ENCODE measurements around the gene AUTS2. TPM values are rescaled to one million over a fixed set of nuclear protein-coding genes. Genes with fewer than 3 reads are reported as not detected.

Gene AUTS2
- polyA plus RNA-seq, 3 donors = 0.08 to 0.35 TPM; not detected in 1

GRCh38 chr7:70182521-70182920 lies 584.2 kb downstream of the AUTS2 start:
- Histone ChIP-seq H3K27me3 (ENCODE audit: control insufficient read depth in 2 of 2, insufficient read depth in 2 of 2, low read length in 2 of 2) (peaks cover 27 to 29% of the 10 kb centered on the region in 2 donors), H4K20me1 (ENCODE audit: insufficient read depth, low read length) (no peaks in the 10 kb centered on the region), H3K4me1 (ENCODE audit: control insufficient read depth in 1 of 2, insufficient read depth in 2 of 2, low read length in 2 of 2) (peaks cover 16 to 17% of the 10 kb centered on the region in 2 donors), H3K9ac (ENCODE audit: insufficient read depth, low read length, poor library complexity, severe bottlenecking) (no peak overlapping the region), H3K4me2 (replicated peaks; ENCODE audit: extremely low read depth, low read length, poor library complexity, severe bottlenecking) (no peak overlapping the region), H2AFZ (ENCODE audit: insufficient read depth, low read depth, low read length, poor library complexity, severe bottlenecking) (no peak overlapping the region), H3K27ac (ENCODE audit: low read depth in 1 of 2, low read length in 2 of 2) (no peak overlapping the region), H3K4me3 (replicated peaks in 1 of 3; ENCODE audit: low read depth in 2 of 3, low read length in 3 of 3) (no peak overlapping the region), H3K36me3 (replicated peaks in 1 of 2; ENCODE audit: control insufficient read depth in 1 of 2, insufficient read depth in 2 of 2, low read length in 2 of 2) (no peaks in the 10 kb centered on the region), H3K79me2 (ENCODE audit: insufficient read depth, low read length) (no peaks in the 10 kb centered on the region), H3K9me3 (replicated peaks in 1 of 2; ENCODE audit: control insufficient read depth in 1 of 2, insufficient read depth in 1 of 2, low read length in 2 of 2) (no peaks in the 10 kb centered on the region)
- WGBS (ENCODE audit: insufficient coverage) = no CpG with 5 or more reads among the region's 4 CpGs
- no peak for TF ChIP-seq CTCF (IDR thresholded peaks at IDR 0.05)
- Mint-ChIP-seq H3K36me3 (peaks cover 0 to 11% of the 10 kb centered on the region in 2 donors), H3K9me3 (peaks cover 0 to 8% (median 0%) of the 10 kb centered on the region in 7 donors), H3K27ac (no peak overlapping the region), H3K4me1 (peaks cover 19% of the 10 kb centered on the region), H3K27me3 (ENCODE audit: low read depth in 3 of 3) (peaks cover 17 to 42% (median 28%) of the 10 kb centered on the region in 3 donors), H3K4me3 (peak overlapping the region in 1 of 2 donors; percentile 30)
- intact Hi-C loops (cut with micrococcal nuclease) = no loop called here
- no peak for DNase-seq

- H4K20me1 ChIP-seq (ENCODE audit: insufficient read depth, low read length) = no peaks in the 10 kb centered on the region
- H3K4me3 ChIP-seq (replicated peaks in 1 of 3; ENCODE audit: low read depth in 2 of 3, low read length in 3 of 3) = no peak overlapping the region
- peaks cover 27 to 29% of the 10 kb centered on the region in 2 donors for H3K27me3 ChIP-seq (ENCODE audit: control insufficient read depth in 2 of 2, insufficient read depth in 2 of 2, low read length in 2 of 2)
- peaks cover 17 to 39% (median 28%) of the 10 kb centered on the region in 3 donors for H3K27me3 Mint-ChIP-seq (ENCODE audit: low read depth in 3 of 3)
- no peak for TF ChIP-seq CTCF (IDR thresholded peaks at IDR 0.05)
- no peak overlapping the region for H3K27ac Mint-ChIP-seq
- H3K79me2 ChIP-seq (ENCODE audit: insufficient read depth, low read length) = no peaks in the 10 kb centered on the region
- WGBS (ENCODE audit: insufficient coverage) = 0% methylated on average over 1 of the region's 6 CpGs
- no peak overlapping the region for H3K4me2 ChIP-seq (replicated peaks; ENCODE audit: extremely low read depth, low read length, poor library complexity, severe bottlenecking)
- peaks cover 12% of the 10 kb centered on the region for H3K4me1 Mint-ChIP-seq
- H3K27ac ChIP-seq (ENCODE audit: low read depth in 1 of 2, low read length in 2 of 2) = no peak overlapping the region
- no peak overlapping the region for H3K4me3 Mint-ChIP-seq
- intact Hi-C loops (cut with micrococcal nuclease) = no loop called here
- peaks cover 0 to 10% (median 3%) of the 10 kb centered on the region in 7 donors for H3K9me3 Mint-ChIP-seq
- H3K36me3 Mint-ChIP-seq = peaks cover 0 to 11% of the 10 kb centered on the region in 2 donors
- H2AFZ ChIP-seq (ENCODE audit: insufficient read depth, low read depth, low read length, poor library complexity, severe bottlenecking) = no peak overlapping the region
- H3K9me3 ChIP-seq (replicated peaks in 1 of 2; ENCODE audit: control insufficient read depth in 1 of 2, insufficient read depth in 1 of 2, low read length in 2 of 2) = no peaks in the 10 kb centered on the region
- DNase-seq = no peak
- no peaks in the 10 kb centered on the region for H3K36me3 ChIP-seq (replicated peaks in 1 of 2; ENCODE audit: control insufficient read depth in 1 of 2, insufficient read depth in 2 of 2, low read length in 2 of 2)
- no peak overlapping the region for H3K9ac ChIP-seq (ENCODE audit: insufficient read depth, low read length, poor library complexity, severe bottlenecking)
- peaks cover 8 to 10% of the 10 kb centered on the region in 2 donors for H3K4me1 ChIP-seq (ENCODE audit: control insufficient read depth in 1 of 2, insufficient read depth in 2 of 2, low read length in 2 of 2)
Measured at GRCh38 chr7:70183278-70183677, 585.0 kb downstream of the AUTS2 start.

Data from CD14-positive monocyte (primary cell).